ENCODE data around the gene TMEM236.

GRCh38 chr10:17814973-17815372 is 63.0 kb downstream of the TMEM236 start:
- TF ChIP-seq CTCF (IDR thresholded peaks at IDR 0.05; ENCODE audit: low read depth, low read length) (no peak), EZH2phosphoT487 (IDR thresholded peaks at IDR 0.05; ENCODE audit: low read depth) (no peak)
